Fibroblast of villous mesenchyme (primary cell): Measurements from ENCODE around the gene HNRNPK. TPM values are rescaled to one million over a fixed set of nuclear protein-coding genes. Genes with fewer than 3 reads are reported as not detected.

Source experiments
- DNase-seq: peaks from one replicate; pipeline ENCODE4 v3.0.0-alpha.2; 2010; ENCODE audit warnings: low read depth
- H3K4me3 ChIP-seq: 2 replicates; pipeline ENCODE4 v1.5.1; 2011; ENCODE audit warnings: low read depth, mild to moderate bottlenecking, low read length
- CTCF ChIP-seq: IDR thresholded peaks from 2 replicates; pipeline ENCODE4 v1.5.1; 2012; ENCODE audit warnings: low read depth, mild to moderate bottlenecking, low read length; ENCODE audit not compliant: insufficient read depth
- small RNA-seq: library from RNA; depleted of rRNA; stranded (forward); fragments of <200 nt; gene quantifications from one replicate; pipeline ENCODE3, GENCODE V24; 2012
- total RNA-seq: library from RNA; depleted of rRNA; stranded (reverse); fragments of >200 nt; gene quantifications from 2 replicates; pipeline ENCODE4 v1.2.3, GENCODE V29; 2012

HNRNPK gene
- total RNA-seq, 1 donor: 522 TPM

GRCh38 chr9:83920469-83920926, 59.5 kb downstream of the HNRNPK start:
- TF ChIP-seq CTCF: peak; percentile 55
- peak; percentile 55 for DNase-seq
- H3K4me3 ChIP-seq: peak overlapping the region; percentile 73

- no peak overlapping the region for H3K4me3 ChIP-seq
- no peak for DNase-seq
- no peak for TF ChIP-seq CTCF
Observed at GRCh38 chr9:83919111-83919510, 60.9 kb downstream of the HNRNPK start.

Small RNAs within 50 kb of the gene (small RNA-seq; reads per million reads assigned to genes)
- gene RF00019: not detected

Other genes with a start within 250 kb of the HNRNPK start
- 0.97 and 2.2 TPM in 2 replicates for gene GKAP1, start 162.4 kb downstream of the HNRNPK start, total RNA-seq
- gene KIF27, start 58.8 kb downstream of the HNRNPK start, total RNA-seq: 2.9 and 3.9 TPM in 2 replicates
- gene RMI1, start 590 bp upstream of the HNRNPK start, total RNA-seq: 6.1 and 7.8 TPM in 2 replicates